ENCODE measurements around the gene ZNF574. TPM values are rescaled to one million over a fixed set of nuclear protein-coding genes. Genes with fewer than 3 reads are reported as not detected.

ZNF574 gene
- total and polyA plus RNA-seq, 12 donors: 2.7 to 16.9 (median 11.4) TPM

GRCh38 chr19:42051166-42052115, 24.5 kb upstream of the ZNF574 start:
- intact Hi-C loops (cut with DNase I): no loop called here
- no peak for TF ChIP-seq POLR2A (IDR thresholded peaks at IDR 0.05)
- TF ChIP-seq, protein P1, sequence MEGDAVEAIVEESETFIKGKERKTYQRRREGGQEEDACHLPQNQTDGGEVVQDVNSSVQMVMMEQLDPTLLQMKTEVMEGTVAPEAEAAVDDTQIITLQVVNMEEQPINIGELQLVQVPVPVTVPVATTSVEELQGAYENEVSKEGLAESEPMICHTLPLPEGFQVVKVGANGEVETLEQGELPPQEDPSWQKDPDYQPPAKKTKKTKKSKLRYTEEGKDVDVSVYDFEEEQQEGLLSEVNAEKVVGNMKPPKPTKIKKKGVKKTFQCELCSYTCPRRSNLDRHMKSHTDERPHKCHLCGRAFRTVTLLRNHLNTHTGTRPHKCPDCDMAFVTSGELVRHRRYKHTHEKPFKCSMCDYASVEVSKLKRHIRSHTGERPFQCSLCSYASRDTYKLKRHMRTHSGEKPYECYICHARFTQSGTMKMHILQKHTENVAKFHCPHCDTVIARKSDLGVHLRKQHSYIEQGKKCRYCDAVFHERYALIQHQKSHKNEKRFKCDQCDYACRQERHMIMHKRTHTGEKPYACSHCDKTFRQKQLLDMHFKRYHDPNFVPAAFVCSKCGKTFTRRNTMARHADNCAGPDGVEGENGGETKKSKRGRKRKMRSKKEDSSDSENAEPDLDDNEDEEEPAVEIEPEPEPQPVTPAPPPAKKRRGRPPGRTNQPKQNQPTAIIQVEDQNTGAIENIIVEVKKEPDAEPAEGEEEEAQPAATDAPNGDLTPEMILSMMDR (IDR thresholded peaks at IDR 0.05): no peak
- Histone ChIP-seq H3K4me1 (replicated peaks in 1 of 2) (peaks cover 0 to 5% of the 10 kb centered on the region in 2 donors), H3K4me3 (no peak overlapping the region), H3K9me3 (replicated peaks in 1 of 3) (no peaks in the 10 kb centered on the region), H3K27ac (no peak overlapping the region), H3K36me3 (replicated peaks in 1 of 2) (no peaks in the 10 kb centered on the region), H3K27me3 (no peaks in the 10 kb centered on the region)
- 92 to 94% (median 93%) methylated on average over 12 to 14 of the region's 14 CpGs for WGBS, 4 donors
- DNase-seq: no peak

DNA sequence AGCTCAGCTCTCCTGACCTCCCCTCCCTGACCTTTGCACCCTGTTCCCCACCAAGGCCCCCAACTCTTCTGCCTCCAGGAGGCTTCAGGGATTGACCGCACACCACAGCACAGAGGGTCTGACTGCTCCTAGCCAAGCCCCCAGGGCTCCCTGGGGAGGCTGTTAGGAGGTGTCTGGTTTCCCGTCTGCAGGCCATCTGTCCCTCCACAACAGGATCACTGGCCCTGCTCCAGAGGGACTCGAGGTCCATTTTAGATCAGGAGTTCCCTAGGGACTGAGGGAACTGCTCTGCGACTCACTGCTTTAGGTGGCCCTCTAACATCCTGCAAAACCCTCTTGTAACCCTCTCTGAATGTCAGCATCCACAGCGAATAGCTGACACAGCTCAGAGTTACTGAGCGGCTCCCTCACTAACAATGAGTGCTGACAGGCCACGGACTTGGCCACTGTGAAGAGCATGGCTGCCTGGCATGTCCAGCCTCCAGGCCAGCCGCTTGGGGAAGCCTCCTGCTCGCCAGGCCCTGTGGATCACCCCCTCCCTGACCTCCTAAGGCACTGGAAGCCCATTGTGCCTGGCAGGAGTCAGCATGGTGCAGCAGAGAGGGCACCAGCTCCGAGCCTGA, 23.6 kb upstream of the ZNF574 start:
- peak in 1 of 7 donors; percentile 68 for DNase-seq
- 62 to 77% (median 70%) methylated on average over 3 to 10 of the region's 10 CpGs for WGBS, 4 donors

GRCh38 chr19:42053037-42053935, 22.7 kb upstream of the ZNF574 start:
- Histone ChIP-seq H3K4me1 (replicated peaks in 1 of 2) (peaks cover 0 to 5% of the 10 kb centered on the region in 2 donors), H3K27me3 (no peaks in the 10 kb centered on the region), H3K27ac (no peak overlapping the region), H3K9me3 (replicated peaks in 1 of 3) (no peaks in the 10 kb centered on the region), H3K4me3 (no peak overlapping the region), H3K36me3 (replicated peaks in 1 of 2) (no peaks in the 10 kb centered on the region)
- WGBS, 4 donors: 85 to 97% (median 90%) methylated on average over 6 to 17 of the region's 17 CpGs
- TF ChIP-seq POLR2A (IDR thresholded peaks at IDR 0.05): no peak
- TF ChIP-seq, protein P1 (IDR thresholded peaks at IDR 0.05): no peak
- DNase-seq: no peak
- intact Hi-C loops (cut with DNase I): no loop called here

More for the DNA sequence above, 23.6 kb upstream of the ZNF574 start:
- Histone ChIP-seq H3K9me3 (replicated peaks in 1 of 3) (no peaks in the 10 kb centered on the region), H3K4me1 (replicated peaks in 1 of 2) (peaks cover 0 to 5% of the 10 kb centered on the region in 2 donors), H3K36me3 (replicated peaks in 1 of 2) (no peaks in the 10 kb centered on the region), H3K27me3 (no peaks in the 10 kb centered on the region), H3K27ac (no peak overlapping the region), H3K4me3 (no peak overlapping the region)
- TF ChIP-seq, protein P1 (IDR thresholded peaks at IDR 0.05): no peak
- TF ChIP-seq POLR2A (IDR thresholded peaks at IDR 0.05): no peak
- intact Hi-C loops (cut with DNase I): no loop called here

Measured in adrenal gland (tissue), 12 donors.